HG02981 (cell line): Measurements from ENCODE around the gene TTC12.

Source experiments
- ATAC-seq: cut with Tn5 transposase; IDR thresholded peaks from one replicate; pipeline ENCODE4 v1.9.1; 2021; ENCODE audit warnings: mild to moderate bottlenecking, moderate library complexity; ENCODE audit not compliant: unreplicated experiment

The TTC12 gene

DNA sequence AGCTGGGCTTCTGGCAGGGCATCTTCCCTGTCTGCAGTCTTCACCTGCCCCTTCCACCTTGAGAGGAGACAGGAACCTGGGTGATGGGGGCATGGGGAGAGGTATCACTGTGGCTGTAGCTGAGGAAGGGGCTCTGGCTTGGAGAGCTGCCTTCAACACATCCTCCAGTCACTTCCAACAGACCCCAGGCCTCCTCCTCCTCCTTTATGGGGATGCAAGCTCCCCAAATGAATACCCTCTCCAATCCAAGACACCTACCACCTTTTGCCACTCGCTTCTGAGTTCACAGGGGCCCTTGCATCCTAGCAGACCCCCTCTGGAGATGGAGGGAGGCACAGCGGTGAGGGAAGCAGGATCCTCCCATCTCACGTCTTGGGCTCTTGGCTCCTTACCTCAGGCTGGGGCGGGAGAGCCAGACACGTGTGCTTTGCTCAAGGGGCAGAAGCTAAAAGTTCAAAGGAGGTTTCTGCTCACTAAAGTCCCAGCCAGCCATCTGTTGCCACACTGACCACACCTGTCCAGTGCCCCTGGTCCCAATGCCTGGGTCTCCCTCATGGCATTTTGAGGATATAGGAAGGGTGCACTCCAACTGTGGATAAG is 86.3 kb downstream of the TTC12 start:
- no peak for ATAC-seq

DNA sequence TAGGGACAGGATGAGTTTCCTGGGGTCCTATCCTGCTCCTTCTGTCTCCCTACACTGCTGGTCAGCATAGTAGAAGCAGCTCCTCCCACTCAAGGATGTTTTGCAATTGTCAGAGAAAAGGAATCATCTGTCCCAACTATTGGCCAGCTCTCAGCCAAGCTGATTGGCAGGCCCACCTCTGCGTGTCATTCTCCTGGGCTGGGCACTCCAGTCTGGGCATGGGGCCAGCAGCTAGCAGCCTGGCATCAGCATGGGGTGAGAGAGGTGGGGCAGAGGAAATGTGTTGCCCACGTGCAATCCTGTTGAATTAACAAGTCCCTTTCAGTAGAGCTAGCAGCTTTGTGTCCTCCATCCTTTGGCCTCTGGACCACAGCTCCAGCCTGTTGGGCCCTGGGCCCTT is 87.3 kb downstream of the TTC12 start:
- no peak for ATAC-seq

- ATAC-seq = no peak
Measured at GRCh38 chr11:113404859-113405430, 90.6 kb downstream of the TTC12 start.

- ATAC-seq = no peak
Measured at GRCh38 chr11:113405724-113406478, 91.5 kb downstream of the TTC12 start.

- ATAC-seq = no peak
Measured at GRCh38 chr11:113407163-113407562, 92.8 kb downstream of the TTC12 start.

DNA sequence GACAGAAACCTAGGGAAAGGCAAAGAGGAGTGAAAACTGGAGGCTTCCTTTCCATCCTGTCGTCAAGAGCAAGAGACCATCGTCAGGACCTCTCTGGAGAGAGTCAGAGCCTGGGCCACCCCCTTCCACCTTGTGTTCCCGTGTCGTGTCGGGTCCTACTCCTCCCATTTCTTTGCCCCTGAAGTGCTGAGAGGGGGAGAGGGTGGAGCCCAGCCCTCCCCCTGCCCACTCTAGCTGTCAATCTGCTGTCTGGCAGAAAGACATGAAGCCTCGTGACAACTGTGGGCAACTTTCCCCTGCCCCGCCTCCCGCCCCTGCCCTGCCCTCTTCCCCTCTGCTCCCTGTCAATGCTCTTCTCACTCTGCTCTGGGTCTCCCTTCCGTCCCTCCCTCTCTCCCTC is 93.8 kb downstream of the TTC12 start:
- no peak for ATAC-seq

- ATAC-seq = no peak
Measured at GRCh38 chr11:113408887-113409286, 94.5 kb downstream of the TTC12 start.

DNA sequence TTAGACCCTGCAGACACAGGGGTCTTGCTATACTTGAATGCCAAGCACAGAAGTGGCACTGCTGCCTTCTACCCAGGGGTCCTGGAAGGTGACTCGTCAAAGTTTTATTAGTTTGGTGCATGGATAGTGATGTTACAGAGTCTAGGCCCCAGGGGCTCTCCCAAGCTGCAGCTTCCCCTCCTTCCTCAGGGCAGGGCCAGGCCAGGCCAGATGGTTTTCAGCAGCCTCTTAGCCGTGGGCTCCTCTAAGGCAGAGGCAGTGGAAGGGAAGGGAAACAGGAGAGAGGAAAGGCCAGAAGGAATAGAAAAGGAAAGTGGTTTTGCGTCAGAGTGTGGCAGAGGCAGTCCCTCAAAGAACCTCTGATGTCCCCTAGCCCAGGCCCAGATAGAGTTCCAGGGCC is 95.1 kb downstream of the TTC12 start:
- no peak for ATAC-seq

DNA sequence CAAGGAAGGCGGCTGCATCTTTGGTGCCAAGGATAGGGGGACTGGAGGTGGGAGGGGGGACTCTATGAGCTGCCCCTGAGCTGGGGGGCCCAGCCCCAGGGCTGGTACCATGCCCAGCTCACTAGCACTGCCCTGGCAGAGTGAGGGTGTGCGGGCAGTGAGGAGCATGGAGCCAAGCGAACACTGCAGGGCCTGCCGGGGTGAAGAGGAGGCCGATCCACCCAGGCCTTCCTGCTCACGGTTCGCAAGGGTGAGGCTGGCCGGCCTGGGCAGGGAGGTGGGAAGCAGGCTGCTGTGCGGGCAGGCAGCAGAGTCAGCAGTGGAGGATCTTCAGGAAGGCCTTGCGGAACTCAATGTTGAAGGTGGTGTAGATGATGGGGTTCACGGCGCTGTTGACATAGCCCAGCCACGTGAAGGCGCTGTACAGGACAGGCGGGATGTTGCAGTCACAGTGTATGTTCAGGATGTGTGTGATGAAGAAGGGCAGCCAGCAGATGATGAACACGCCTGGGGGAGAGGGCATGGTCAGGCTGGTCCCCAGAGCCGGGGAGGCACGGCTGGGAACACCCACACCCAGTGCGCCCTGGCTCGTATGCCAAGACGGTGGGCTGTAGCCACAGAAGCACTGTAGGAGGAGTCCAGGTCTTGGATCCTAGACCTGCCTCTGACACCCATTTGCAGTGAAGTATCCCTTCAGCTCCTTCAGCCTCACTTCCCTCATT is 96.2 kb downstream of the TTC12 start:
- ATAC-seq = no peak

DNA sequence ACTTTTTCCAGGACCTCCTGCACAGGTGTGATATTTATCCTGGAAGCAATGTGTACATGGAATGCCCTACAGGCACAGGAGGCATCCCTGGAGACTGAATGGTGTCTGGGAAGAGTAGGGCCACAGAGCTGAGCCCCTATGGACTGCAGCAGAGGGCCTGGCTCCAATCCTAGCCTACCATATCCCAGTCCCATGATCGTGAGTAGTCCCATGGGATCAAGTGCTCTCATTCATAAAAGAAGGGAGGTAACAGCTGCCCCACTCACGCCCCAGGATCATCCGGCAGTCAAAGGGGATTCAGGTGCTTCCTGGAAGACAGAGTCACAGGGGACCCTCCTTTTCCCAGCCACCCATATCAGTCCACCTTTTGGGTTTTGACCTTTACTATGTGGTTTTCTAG is 97.2 kb downstream of the TTC12 start:
- ATAC-seq = no peak

DNA sequence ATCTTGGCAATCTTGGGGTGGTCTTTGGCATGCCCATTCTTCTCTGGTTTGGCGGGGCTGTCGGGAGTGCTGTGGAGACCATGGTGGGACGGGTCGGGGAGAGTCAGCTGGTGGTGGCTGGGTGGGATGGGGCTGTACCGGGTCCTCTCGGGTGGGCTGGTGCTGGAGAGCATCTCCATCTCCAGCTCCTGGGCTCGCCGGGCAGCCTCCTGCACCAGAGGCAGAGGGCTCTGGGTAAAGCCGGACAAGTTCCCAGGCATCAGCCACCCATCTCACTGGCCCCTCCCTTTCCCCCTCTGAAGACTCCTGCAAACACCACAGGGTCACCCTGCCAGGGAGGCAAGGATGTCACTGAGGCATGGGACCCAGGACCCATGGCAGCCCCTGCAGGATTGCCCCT is 98.3 kb downstream of the TTC12 start:
- ATAC-seq = no peak

DNA sequence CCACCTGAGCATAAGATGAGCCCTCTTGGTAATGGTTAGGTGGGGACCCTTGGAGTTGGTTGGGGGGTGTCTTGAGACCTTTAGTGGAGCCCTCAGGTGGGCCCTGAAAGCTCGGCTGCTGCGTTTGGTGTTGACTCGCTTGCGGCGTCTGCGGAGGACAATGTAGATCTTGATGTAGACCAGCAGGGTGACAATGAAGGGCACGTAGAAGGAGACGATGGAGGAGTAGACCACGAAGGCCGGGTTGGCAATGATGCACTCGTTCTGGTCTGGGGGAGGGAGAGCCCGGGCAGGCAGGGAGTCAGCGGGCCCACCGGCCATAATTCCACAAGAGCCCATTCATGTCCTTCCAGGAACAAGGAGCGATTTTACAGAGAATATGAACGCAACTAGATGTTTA is 101.0 kb downstream of the TTC12 start:
- no peak for ATAC-seq
